Fibroblast of skin of right quadriceps (primary cell): Measurements from ENCODE around the gene NDEL1.
"Not testable (repeated sequence)": the region's sequence is repeated elsewhere in the genome, so short reads cannot be mapped to it uniquely, and the experiment has no call there.

ENCODE experiments used
- DNase-seq: peaks from one replicate; pipeline ENCODE4 v3.0.0-alpha.2; 2013

NDEL1 gene, protein sequence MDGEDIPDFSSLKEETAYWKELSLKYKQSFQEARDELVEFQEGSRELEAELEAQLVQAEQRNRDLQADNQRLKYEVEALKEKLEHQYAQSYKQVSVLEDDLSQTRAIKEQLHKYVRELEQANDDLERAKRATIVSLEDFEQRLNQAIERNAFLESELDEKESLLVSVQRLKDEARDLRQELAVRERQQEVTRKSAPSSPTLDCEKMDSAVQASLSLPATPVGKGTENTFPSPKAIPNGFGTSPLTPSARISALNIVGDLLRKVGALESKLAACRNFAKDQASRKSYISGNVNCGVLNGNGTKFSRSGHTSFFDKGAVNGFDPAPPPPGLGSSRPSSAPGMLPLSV

DNA sequence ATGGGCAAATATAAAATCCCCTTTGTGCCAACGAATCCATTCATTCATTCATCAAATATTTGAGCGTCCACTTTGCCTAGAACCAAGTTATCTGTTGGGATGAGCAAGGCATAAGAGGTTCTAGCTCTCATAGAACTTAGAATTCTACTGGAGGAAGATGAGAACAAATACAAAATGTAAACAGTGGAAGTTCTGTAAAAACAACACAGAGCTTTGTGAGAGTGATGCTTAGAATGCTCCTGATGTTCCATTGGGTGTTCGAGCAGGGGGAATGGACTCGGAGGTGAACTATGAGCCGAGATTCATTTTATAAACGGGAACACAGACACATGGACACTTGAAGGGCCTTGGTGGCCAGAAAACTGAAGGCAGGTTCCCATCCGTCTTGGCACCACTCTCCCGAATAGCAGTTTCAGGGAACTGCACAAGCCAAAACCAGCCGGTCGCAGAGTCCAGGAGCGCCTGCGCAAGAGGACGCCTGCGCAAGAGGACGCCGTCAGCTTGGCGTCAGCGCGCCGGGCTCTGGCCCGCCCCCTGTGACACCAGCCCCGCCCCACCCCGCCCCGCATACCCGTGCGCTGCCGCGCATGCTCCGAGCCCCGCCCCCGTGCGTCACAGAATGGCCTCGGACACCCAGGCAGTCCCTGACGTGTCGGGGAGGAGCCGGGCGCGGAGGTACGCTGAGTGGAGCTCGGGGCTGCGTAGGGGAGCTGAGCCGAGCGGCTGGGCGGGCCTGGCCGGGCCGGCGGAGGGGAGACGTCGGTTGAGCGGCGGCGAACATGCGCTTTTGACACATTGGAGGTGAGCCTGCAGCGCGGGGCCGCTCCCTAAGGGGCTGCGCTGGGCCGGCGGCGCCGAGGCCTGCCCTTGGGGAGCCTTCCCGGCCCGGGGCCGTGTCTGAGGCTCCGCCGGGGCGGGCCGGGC is at the start of gene NDEL1:
Gene NDEL1 (plus strand): TSS at position 640 of the 924 bp plus-strand sequence. CDS start 8,388 bp downstream, outside the sequence.
- peak; percentile 98 for DNase-seq

DNA sequence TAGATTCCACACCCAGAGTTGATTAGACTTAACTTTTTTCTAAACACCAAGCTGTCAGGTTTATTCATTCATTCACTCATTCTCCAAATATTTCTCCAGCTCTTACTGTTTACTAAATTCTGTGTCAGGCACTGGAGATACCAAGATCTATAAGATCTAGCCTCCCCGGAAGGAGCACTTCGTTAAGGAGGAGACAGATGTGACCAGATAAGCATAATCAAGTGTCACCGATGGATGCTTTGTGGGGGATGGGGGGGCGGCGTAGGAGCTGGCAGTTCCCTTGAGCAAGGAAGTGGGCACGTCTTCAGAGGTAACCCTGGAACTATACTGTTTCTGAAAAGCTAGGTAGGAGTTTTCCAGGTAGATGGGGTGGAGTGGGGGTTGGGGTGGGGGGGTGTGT is 48.8 kb upstream of the NDEL1 start:
- no peak for DNase-seq

DNA sequence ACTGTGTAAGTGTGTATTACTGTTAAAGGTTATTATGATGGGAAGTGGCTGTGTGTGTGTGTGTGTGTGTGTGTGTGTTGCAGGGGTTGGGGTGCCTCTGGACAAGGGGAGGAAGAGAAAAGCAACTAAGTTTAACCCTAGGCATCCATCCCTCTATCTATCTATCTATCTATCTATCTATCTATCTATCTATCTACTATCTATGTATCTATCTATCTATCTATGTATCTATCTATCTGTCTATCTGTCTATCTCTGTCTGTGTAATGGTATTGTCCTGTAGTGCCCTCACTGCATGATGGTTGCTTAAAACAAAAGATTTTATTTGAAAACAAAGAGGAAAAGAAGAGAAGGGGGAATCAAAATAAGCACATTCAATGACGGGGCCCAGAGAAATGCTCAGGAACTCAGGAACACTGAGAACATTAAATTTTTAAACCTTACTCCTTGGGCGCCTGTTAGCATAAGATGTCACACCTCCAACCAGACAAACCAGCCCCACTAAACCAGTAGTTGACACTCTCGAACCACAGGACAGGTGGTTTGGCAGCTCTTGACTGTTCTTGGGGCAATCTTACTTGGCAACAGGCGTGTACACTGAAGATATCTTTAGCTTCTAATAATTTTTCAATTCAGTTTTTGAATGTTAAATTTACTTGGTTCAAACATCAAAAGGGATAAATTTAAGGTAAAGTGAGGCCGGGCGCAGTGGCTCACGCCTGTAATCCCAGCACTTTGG is 47.6 kb upstream of the NDEL1 start:
- DNase-seq = no peak

DNA sequence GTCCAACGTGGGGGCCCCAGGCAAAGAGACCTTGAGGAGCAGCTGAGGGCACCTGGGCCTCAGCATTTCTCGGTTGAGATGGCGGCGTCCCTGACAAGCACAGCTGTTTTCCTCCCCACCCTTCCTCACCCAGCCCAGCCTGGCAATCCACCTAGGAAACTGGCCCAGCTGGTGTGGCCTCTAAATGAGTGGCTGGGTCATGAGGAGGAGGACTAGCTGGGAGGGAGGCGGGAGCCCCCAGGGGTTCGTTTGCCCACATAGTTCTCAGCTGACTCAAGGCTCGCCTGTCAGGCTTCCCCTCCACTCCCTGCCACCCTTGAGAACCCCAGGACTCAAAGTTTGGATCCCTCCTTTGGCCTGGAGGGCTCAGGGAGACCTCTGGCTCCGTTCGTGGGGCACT is 44.0 kb upstream of the NDEL1 start:
- peak; percentile 22 for DNase-seq

DNA sequence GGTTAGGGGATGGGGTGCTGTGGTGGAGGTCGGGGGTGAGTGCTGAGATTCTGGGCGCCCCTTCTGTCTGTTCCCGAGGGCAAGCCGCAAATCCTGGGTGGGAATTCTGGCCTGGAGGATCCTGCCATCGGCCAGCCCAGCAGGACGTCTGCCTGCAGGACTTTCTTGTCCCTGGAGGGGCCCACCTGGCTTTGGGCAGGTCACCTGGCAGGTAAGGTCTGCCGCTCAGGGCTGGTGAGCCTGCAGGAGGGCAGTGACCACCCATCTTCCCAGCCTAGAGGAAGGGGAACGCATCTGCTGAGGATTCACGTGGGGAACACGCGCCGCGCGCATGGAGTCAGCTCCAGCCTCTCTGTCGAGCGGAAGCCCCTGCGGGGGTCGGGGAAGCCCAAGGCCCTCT is 43.4 kb upstream of the NDEL1 start:
- no peak for DNase-seq

DNA sequence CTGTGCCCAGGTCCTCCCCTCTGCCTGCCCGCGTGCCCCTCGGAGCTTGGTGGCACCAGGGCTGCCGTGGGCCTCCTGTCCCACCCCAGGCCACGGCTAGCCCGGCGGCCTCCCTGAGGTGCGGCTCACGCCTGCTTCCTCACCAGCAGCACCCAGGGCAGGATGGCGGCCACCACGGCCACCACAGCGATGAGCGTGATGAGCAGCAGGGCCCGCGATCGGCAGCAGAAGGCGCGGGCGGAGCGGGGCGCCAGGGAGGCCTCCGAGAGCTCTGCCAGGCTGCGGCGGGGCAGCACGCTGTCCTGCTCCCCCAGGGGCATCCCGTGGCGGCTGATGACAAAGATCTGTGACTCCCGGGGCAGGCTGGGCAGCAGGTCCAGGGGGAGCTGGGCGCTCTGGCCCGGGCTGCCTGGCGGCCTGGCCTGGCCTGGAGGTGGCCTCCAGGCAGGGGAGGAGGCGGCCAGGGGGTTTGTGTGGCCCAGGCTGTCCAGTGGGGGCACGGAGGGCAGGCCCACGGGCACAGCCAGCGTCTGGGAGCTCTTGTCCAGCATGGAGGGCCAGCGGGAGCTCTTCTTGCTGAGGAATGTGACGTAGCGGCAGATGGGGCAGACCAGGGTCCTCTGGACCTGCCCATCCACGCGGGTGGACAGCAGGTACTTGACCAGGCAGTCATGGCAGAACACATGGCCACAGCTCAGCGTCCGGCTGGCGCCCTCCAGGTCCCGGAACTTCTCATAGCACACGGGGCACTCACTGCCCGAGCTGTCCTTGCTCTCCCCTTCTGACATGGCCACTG is 42.8 kb upstream of the NDEL1 start:
- DNase-seq = no peak

DNA sequence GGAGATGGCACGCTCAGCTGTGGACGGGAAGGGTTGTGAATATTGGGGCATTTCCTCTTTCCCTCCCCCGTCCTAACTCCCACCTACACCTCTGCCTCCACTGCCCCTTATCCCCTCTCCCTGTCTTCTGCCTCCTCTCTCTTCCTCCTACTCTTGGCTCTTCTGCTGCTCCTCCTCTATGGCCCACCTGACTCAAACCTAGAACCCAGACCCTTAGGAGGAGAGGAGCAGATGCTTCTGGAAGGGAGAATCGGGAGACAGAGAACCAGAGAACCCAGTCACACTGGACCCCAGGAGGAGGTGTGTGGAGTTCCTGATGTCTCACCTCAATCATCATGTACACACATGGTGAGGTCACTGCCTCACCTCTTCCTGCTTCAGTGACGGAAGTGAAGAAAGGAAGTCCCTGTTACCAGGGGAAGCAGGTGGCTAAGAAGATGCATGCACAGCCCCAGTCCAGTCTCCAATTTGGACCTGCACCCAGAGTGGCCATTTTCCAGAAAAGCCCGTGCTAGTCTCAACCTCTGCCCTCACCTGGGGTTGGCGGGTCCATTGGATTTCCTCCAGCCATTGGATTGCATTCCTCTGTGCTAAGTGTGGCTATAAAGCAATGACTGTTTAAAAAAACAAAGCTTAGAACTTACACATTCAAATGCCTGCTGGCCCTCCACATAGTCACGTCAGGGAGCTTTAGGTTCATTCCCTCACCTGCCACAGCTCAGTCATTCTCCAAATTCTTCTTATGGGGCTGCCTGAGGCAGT is 42.0 kb upstream of the NDEL1 start:
- no peak for DNase-seq

DNA sequence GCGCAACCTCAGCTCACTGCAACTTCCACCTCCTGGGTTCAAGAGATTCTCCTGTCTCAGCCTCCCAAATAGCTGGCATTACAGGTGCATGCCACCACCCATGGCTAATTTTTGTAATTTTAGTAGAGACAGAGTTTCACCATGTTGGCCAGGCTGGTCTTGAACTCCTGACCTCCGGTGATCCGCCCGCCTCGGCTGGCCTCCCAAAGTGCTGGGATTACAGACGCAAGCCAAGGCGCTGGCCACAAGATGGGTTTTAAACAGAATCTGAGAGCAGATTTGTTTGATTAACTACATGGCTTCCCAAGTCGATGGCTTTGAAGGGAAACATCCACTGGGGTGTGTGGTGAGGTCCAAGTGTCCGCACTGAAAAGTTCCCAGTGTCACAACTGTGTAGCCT is 41.2 kb upstream of the NDEL1 start:
- not testable (repeated sequence) for DNase-seq

DNA sequence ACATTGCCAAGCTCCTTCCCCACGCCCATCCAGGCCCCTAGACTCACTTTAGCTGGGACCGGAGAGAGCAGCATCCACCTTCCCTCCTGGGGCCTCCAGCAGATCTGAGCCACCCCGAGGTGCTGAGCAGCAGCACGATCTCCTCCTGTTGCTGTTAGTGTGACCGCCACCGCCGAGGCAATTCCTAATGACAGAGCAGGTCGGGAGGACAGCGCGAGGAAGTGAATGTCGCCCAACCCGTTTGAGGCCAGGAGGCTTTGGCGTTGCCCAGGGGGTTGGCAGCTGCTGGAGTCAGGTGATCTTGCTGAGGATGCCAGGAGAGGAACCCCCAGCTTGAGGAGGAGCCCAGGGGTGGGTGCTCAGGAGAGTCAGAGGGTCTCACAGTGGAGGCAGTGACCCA is 38.0 kb upstream of the NDEL1 start, which contains the start of gene RNF222:
Gene RNF222 (minus strand): TSS at position 192 of the 400 bp plus-strand sequence. CDS start 4,366 bp downstream, outside the sequence.
- DNase-seq = no peak

DNA sequence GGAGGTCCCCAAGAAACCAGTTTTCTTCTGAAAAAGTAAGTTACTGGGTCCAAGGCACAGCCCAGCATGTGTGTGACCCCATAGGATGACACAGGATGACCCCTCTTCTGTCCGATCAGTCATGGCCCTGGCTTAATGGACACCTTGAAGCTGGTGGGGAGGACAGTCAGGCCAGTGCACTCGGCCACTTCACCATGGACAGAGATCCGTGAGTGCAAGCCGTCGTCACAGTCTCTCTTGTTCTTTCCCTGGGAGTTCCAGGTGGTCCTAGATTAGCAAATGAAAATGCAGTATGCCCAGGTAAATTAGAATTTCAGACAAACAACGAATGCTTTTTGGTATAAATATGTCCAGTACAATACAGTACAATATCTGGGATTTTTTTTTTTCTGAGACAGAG is 36.7 kb upstream of the NDEL1 start:
- no peak for DNase-seq

DNA sequence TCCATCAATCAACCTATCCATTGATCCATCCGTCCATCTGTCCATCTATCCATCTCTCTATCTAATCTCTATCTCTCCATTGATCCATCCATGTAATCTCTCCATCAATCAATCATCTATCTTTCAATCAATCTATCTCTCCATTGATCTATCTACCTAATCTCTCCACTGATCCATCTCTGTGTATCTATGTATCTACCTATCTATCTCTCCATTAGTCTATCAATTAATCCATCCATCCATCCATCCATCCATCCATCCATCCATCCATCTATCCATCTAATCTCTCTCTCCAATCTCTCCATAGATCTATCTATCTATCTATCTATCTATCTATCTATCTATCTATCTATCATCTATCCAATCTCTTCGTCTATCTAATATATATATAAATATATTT is 34.6 kb upstream of the NDEL1 start:
- no peak for DNase-seq

DNA sequence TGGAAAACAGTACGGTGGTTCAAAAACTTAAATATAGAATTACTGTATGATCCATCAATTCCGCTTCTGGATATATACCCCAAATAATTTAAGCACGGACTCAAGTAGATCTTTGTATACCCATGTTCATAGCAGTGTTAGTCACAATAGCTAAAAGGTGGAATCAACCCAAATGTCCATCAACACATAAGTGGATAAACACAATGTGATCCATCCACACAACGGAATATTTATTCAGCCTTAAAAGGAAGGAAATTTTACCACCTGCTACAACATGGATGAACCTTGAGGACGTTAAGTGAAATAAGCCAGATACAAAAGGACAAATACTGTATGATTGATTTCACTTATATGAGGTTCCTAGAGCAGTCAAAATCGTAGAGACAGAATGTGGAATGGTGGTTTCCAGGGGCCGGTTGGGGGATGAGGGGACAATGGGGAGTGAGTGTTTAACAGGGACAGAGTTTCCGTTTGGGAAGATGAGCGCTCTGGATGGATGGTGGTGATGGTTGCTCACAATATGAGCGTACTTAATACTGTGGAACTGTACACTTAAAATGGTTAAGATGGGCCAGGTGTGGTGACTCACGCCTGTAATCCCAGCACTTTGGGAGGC is 32.7 kb upstream of the NDEL1 start:
- no peak for DNase-seq

DNA sequence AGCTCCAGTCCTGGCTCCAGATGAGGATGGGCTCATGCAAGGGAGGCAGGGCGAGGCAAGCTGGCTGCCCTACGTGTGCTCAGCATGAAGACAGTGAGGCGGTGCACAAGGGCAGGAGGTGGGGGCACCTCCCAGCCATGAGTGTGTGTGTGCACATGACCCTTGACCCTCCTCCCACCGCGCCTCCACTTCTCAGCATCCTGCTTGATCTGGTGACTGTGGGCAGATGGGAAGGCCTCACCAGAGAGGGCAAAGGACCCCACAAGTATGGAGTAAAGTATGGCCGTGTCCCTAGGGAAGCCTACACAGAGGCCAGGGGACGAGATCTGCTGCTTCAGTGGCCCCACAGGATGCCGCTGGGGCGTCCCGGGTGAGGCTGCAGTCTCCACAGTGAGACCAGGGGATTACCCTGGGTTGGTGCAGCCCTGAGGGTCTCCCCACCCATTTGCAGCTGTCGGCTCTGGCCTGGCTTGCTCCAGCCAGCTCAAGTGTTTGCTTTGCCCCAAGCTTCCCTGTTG is 30.1 kb upstream of the NDEL1 start:
- no peak for DNase-seq

DNA sequence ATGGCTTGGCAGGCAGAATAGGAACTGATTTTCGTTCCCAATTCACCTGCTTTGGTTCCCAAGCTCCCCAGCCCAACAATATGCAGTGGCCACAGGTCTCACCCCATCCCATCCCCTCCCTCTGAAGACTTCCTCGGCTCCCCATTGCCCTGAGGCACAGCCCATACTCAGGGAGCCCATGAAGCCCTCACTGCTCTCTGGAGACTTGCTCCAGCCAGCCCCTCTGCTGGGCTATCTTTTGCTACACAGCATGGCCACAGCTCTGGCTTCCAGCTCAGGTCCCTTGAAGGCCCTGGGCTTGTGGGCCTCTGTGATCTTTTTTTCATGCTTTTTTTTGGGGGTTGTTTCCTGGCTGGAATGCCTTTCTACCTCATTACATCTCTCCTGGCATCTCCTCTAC is 29.5 kb upstream of the NDEL1 start:
- DNase-seq = no peak

DNA sequence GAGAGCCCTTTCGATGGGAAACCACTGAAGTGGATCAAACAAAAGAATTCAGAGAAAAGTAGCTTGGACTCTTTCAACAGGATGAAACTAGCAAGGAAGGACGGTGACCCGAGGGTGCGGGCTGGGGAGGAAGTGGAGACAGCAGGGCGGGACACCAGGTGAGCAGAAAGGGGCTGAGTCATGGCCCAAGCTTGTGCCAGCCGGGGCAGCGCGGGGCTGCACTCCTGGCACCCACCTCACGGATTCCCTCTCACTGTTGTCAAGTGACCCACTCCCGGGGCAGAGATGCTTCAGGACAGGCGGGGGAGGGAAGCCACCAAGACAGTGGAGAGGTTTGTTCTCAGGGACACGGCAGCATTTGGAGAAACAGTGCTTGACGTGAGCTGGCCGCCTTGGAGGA is 27.3 kb upstream of the NDEL1 start:
- no peak for DNase-seq

DNA sequence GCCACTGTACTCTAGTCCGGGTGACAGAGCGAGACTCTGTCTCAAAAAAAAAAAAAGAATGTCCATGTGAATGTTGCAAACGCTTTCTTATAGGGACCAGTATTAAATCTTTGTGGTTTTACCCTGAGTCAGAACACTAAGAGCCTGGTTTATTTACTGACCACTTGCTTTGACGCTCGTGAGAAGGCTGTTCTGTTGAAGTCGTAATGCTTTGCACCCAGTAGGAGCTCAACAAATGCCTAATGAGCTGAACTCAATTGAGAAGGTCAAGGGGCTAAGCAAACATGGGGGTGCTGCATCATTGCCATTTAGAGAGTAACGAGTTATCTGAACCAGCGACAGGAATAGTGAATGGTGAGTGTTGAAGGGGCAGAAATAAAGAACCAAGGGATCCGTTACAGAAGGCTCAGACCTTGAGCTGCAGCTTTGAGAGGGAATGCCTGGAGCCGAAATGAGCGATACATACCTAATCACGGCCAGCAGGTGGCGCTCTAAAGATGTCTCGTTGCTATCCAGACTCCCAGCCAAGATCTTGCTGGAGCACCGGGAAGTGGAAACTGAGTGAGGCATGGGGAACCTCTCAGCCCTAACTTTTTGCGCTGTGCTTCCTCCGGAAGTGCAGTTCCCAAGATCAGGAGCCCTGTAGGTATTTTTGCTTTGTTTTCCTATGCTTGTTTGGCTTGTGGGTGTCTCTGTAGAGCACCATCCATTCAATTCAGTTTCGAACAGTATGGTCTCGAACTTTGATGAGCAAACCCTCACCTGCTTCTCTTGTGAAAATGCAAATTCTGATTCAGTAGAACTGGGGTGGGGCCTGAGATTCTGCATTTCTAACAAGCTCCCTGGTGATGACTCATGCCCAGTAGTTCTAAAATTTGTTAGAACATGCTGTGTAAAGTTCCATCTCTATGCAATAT is 25.5 kb upstream of the NDEL1 start:
- DNase-seq = peak; percentile 79

DNA sequence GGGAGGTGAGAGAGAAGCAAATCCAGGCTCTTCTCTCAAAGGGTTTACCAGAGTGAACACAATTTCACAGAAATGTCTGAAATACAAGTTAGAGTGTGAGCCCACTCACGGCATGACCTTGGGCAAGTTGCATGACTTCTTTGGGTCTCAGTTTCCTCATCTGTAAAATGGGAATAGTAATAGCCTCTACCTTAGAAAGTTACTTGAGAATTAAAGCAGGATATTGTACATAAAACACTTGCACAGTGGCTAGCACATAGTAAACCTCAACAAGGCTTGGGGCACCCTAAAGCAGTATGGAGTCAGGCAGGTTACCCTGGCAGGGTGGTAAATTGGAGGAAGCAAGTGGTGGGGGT is 24.8 kb upstream of the NDEL1 start:
- no peak for DNase-seq

DNA sequence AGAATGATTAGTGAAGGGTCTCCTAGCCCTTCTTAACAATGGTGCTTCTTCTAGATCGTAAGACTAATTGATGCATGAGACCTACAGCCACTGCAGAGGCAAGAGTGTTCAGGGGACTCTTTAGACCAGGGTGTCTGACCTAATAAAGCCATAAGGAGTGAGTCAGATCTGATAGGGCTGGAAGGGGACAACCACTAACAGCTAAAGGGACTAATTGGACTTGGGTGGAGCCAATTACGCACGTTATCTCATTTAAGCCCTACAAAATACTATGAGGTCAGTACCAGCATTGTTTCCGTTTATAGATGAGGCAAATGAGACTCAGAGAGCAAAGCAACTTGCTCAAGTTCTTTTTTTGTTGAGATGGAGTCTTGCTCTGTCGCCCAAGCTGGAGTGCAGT is 23.6 kb upstream of the NDEL1 start:
- no peak for DNase-seq

DNA sequence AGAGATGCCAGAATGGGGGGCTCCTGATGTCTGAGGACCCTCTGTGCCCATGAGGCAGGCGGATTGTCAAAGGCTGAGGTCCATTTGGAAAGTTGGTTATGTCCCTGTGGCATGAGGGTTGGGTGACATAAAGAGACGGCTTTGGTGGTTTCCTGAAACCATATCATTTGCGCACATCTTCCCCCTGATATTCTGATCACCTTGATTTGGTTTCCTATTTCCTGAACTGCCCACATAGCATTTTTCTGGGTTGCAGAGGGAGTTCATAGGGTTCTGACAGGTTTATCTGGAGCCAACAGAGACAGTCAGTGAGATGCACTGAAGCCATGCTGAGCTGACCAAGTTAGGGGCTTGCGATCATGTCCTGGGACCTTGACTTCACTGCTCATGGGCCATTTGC is 22.4 kb upstream of the NDEL1 start:
- DNase-seq = no peak

DNA sequence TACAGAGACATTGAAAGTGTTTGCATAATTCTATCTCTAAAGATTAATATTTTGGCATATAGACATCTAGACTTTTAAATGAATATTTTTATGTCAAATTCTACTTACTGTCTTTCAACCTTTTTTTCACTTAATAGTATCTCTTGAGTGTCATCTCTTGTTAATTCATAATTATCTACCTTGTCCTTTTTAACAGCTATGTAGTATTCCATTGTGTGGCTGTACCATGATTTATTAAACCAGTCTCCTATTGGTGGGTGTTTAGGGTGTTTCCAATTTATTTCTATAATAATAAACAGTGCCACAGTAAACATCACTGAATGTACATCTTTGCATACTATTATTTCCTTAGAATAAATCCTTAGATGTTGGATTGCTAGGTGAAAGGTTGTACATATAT is 21.7 kb upstream of the NDEL1 start:
- DNase-seq = no peak
